Astrocyte (in vitro differentiated cells and primary cell): ENCODE data around the gene KIAA0040. TPM values are rescaled to one million over a fixed set of nuclear protein-coding genes. Genes with fewer than 3 reads are reported as not detected.
A peak's percentile ranks its signal among the peaks of the same experiment; 100 is the strongest.

Experiments
- DNase-seq: peaks from one replicate; pipeline ENCODE4 v3.0.0-alpha.2; 2010; ENCODE audit warnings: low read depth
- FAIRE-seq: peaks from 2 replicates; lab custom pipeline; 2011; peaks lifted over from hg19 to GRCh38; lab: Jason Lieb, UNC
- H2AFZ ChIP-seq: 2 replicates; pipeline ENCODE4 v1.6.0; 2012; ENCODE audit warnings: low read depth, low read length, inconsistent platforms
- H3K27ac ChIP-seq: 2 replicates; pipeline ENCODE4 v1.5.1; 2011; ENCODE audit warnings: low read depth, low read length, inconsistent platforms
- H3K27me3 ChIP-seq: 2 replicates; pipeline ENCODE4 v1.6.0; 2011; ENCODE audit warnings: low read length, inconsistent platforms; ENCODE audit not compliant: insufficient read depth
- H3K36me3 ChIP-seq: 2 replicates; pipeline ENCODE4 v1.5.1; 2011; ENCODE audit warnings: low read length, inconsistent platforms; ENCODE audit not compliant: insufficient read depth
- H3K4me1 ChIP-seq: 2 replicates; pipeline ENCODE4 v1.5.1; 2011; ENCODE audit warnings: low read length, inconsistent platforms; ENCODE audit not compliant: insufficient read depth
- H3K4me2 ChIP-seq: 2 replicates; pipeline ENCODE4 v1.6.0; 2012; ENCODE audit warnings: low read length, inconsistent platforms
- H3K4me3 ChIP-seq: 2 replicates; pipeline ENCODE4 v1.5.1; 2011; ENCODE audit warnings: low read depth, mild to moderate bottlenecking, low read length, inconsistent platforms; ENCODE audit not compliant: insufficient read depth
- H3K79me2 ChIP-seq: 2 replicates; pipeline ENCODE4 v1.6.0; 2012; ENCODE audit warnings: mild to moderate bottlenecking, low read length, inconsistent platforms; ENCODE audit not compliant: insufficient read depth
- H3K9ac ChIP-seq: 2 replicates; pipeline ENCODE4 v1.6.0; 2012; ENCODE audit warnings: mild to moderate bottlenecking, low read length, inconsistent platforms
- H3K9me3 ChIP-seq: 2 replicates; pipeline ENCODE4 v1.5.1; 2012; ENCODE audit warnings: low read depth, mild to moderate bottlenecking, low read length, inconsistent platforms; ENCODE audit not compliant: insufficient read depth
- H4K20me1 ChIP-seq: 2 replicates; pipeline ENCODE4 v1.6.0; 2012; ENCODE audit warnings: low read length, inconsistent platforms; ENCODE audit not compliant: insufficient read depth
- H3K27ac Mint-ChIP-seq: one replicate; pipeline ENCODE4 v1.8.0; 2021; ENCODE audit warnings: mild to moderate bottlenecking, mixed read lengths; ENCODE audit not compliant: unreplicated experiment
- H3K27me3 Mint-ChIP-seq: one replicate; pipeline ENCODE4 v1.8.0; 2021; ENCODE audit warnings: low read depth, mixed read lengths; ENCODE audit not compliant: unreplicated experiment
- H3K36me3 Mint-ChIP-seq: one replicate; pipeline ENCODE4 v1.8.0; 2021; ENCODE audit warnings: low read depth, mixed read lengths; ENCODE audit not compliant: unreplicated experiment
- H3K4me1 Mint-ChIP-seq: one replicate; pipeline ENCODE4 v1.8.0; 2021; ENCODE audit warnings: low read depth, mixed read lengths; ENCODE audit not compliant: unreplicated experiment
- H3K4me3 Mint-ChIP-seq: one replicate; pipeline ENCODE4 v1.8.0; 2021; ENCODE audit warnings: mild to moderate bottlenecking, moderate library complexity, mixed read lengths; ENCODE audit not compliant: unreplicated experiment
- H3K9me3 Mint-ChIP-seq: one replicate; pipeline ENCODE4 v1.8.0; 2021; ENCODE audit warnings: mild to moderate bottlenecking, mixed read lengths; ENCODE audit not compliant: unreplicated experiment
- CTCF ChIP-seq: IDR thresholded peaks from 2 replicates; pipeline ENCODE4 v1.5.1; 2011; ENCODE audit warnings: low read depth, mild to moderate bottlenecking, inconsistent platforms, low read length, moderate library complexity; ENCODE audit not compliant: insufficient read depth
- EZH2 ChIP-seq: IDR thresholded peaks from 2 replicates; pipeline ENCODE4 v1.6.1; 2012; ENCODE audit warnings: mild to moderate bottlenecking, low read length, inconsistent platforms; ENCODE audit not compliant: insufficient read depth
- total RNA-seq: library from RNA; stranded (reverse); gene quantifications from 2 replicates; pipeline ENCODE4 v1.2.1, GENCODE V29; 2021

The KIAA0040 gene
- total RNA-seq, 1 donor from 2014 or later: 5.0 TPM

- DNase-seq (peak; percentile 7), FAIRE-seq (no peak)
- Histone ChIP-seq H4K20me1 (no peaks in the 10 kb centered on the region), H3K36me3 (no peaks in the 10 kb centered on the region), H3K4me1 (peaks cover 4% of the 10 kb centered on the region), H2AFZ (peak overlapping the region; percentile 39), H3K9me3 (no peaks in the 10 kb centered on the region), H3K4me2 (peak overlapping the region; percentile 24), H3K79me2 (no peaks in the 10 kb centered on the region), H3K9ac (no peak overlapping the region), H3K27ac (no peak overlapping the region), H3K27me3 (peaks cover 9% of the 10 kb centered on the region), H3K4me3 (no peak overlapping the region)
- Mint-ChIP-seq H3K9me3 (peaks cover 2% of the 10 kb centered on the region), H3K27ac (no peak overlapping the region), H3K27me3 (peaks cover 36% of the 10 kb centered on the region), H3K4me1 (peaks cover 6% of the 10 kb centered on the region), H3K36me3 (no peaks in the 10 kb centered on the region), H3K4me3 (no peak overlapping the region)
- TF ChIP-seq CTCF: peak; percentile 69
- TF ChIP-seq EZH2: no peak
Measured at GRCh38 chr1:175146529-175147213, 45.9 kb downstream of the KIAA0040 start.

- peaks cover 2% of the 10 kb centered on the region for H3K9me3 Mint-ChIP-seq
- Histone ChIP-seq H2AFZ (no peak overlapping the region), H4K20me1 (no peaks in the 10 kb centered on the region), H3K27ac (no peak overlapping the region), H3K36me3 (no peaks in the 10 kb centered on the region), H3K27me3 (peaks cover 3% of the 10 kb centered on the region), H3K4me2 (no peak overlapping the region), H3K9me3 (no peaks in the 10 kb centered on the region), H3K9ac (no peak overlapping the region), H3K4me3 (no peak overlapping the region), H3K79me2 (no peaks in the 10 kb centered on the region), H3K4me1 (peaks cover 4% of the 10 kb centered on the region)
- FAIRE-seq (no peak), DNase-seq (no peak)
- no peaks in the 10 kb centered on the region for H3K36me3 Mint-ChIP-seq
- peaks cover 6% of the 10 kb centered on the region for H3K4me1 Mint-ChIP-seq
- TF ChIP-seq EZH2 (no peak), CTCF (no peak)
- H3K27me3 Mint-ChIP-seq: peaks cover 31% of the 10 kb centered on the region
- H3K27ac Mint-ChIP-seq: no peak overlapping the region
- H3K4me3 Mint-ChIP-seq: no peak overlapping the region
Measured at GRCh38 chr1:175145899-175146528, 46.6 kb downstream of the KIAA0040 start.

- Mint-ChIP-seq H3K27ac (no peak overlapping the region), H3K4me3 (no peak overlapping the region), H3K27me3 (peaks cover 7% of the 10 kb centered on the region), H3K36me3 (no peaks in the 10 kb centered on the region), H3K4me1 (peaks cover 17% of the 10 kb centered on the region), H3K9me3 (no peaks in the 10 kb centered on the region)
- FAIRE-seq: no peak
- H3K9ac ChIP-seq: no peak overlapping the region
- no peak overlapping the region for H3K27ac ChIP-seq
- no peak overlapping the region for H3K4me2 ChIP-seq
- no peaks in the 10 kb centered on the region for H3K9me3 ChIP-seq
- TF ChIP-seq CTCF (no peak), EZH2 (no peak)
- no peaks in the 10 kb centered on the region for H3K36me3 ChIP-seq
- no peak for DNase-seq
- peaks cover 2% of the 10 kb centered on the region for H3K4me1 ChIP-seq
- no peaks in the 10 kb centered on the region for H4K20me1 ChIP-seq
- H3K4me3 ChIP-seq: no peak overlapping the region
- no peaks in the 10 kb centered on the region for H3K79me2 ChIP-seq
- H2AFZ ChIP-seq: no peak overlapping the region
- H3K27me3 ChIP-seq: peaks cover 8% of the 10 kb centered on the region
Measured at GRCh38 chr1:175138579-175138978, 54.0 kb downstream of the KIAA0040 start.
